ENCODE results near the gene SLC12A7. TPM values are rescaled to one million over a fixed set of nuclear protein-coding genes. Genes with fewer than 3 reads are reported as not detected.

SLC12A7 gene
- polyA plus RNA-seq, 1 donor (not counting 4 experiments of a cell fraction or from before 2014, with no cell fraction given): 1.5 TPM

DNA sequence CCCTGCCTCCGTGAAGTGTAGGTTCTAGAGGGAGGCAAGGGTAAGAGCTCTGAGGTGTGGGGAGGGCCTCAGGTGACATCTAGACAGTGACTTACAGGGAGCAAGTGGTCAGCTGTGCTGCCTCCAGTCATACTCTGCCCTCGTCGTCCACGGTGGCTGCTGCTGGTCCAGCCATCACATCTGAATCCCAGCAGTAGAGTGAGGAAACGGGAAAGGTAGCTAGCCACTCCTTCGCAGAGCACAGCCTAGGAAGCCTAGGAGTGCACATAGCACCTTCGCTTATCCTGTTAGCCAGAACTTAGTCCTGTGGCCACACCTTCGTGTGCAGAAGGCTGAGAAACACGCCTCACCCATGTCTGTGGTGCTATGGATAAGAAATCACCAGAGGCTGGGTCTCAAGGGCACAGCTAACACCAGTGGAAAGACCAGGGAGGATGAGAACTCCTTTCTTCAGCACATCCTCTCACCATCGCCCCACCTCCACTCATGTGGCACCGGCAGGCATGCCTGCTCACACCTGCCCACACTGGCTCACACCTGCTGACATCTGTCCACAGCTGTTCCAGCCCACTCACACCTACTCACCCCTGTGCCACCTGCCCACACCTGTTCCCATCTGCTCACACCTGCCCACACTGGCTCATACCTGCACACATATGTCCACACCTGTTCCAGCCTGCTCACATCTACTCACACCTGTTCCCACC lies 45.0 kb upstream of the SLC12A7 start:
- H3K27ac ChIP-seq (ENCODE audit: control insufficient read depth, insufficient read depth, low read length): no peak overlapping the region
- H3K36me3 ChIP-seq (ENCODE audit: control insufficient read depth in 2 of 2, extremely low read depth in 1 of 2, insufficient read depth in 2 of 2, low read length in 2 of 2): no peaks in the 10 kb centered on the region
- TF ChIP-seq, protein P1, sequence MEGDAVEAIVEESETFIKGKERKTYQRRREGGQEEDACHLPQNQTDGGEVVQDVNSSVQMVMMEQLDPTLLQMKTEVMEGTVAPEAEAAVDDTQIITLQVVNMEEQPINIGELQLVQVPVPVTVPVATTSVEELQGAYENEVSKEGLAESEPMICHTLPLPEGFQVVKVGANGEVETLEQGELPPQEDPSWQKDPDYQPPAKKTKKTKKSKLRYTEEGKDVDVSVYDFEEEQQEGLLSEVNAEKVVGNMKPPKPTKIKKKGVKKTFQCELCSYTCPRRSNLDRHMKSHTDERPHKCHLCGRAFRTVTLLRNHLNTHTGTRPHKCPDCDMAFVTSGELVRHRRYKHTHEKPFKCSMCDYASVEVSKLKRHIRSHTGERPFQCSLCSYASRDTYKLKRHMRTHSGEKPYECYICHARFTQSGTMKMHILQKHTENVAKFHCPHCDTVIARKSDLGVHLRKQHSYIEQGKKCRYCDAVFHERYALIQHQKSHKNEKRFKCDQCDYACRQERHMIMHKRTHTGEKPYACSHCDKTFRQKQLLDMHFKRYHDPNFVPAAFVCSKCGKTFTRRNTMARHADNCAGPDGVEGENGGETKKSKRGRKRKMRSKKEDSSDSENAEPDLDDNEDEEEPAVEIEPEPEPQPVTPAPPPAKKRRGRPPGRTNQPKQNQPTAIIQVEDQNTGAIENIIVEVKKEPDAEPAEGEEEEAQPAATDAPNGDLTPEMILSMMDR (optimal IDR thresholded peaks at IDR 0.05 in 1 of 3, IDR thresholded peaks at IDR 0.05 in 1 of 3, conservative IDR thresholded peaks at IDR 0.05 in 1 of 3; ENCODE audit: extremely low read depth in 1 of 3, insufficient read depth in 2 of 3, low read length in 3 of 3): no peak
- TF ChIP-seq EZH2 (IDR thresholded peaks at IDR 0.05; ENCODE audit: low read length): peak; percentile 5
- no peaks in the 10 kb centered on the region for H4K20me1 ChIP-seq (ENCODE audit: control insufficient read depth, extremely low read depth, insufficient read depth, low read length)
- dilution Hi-C loops (cut with MboI; ENCODE audit: extremely low pct_ligation_motif_present, low sequenced_read_pairs): no loop called here
- FAIRE-seq: no peak
- H3K4me1 ChIP-seq (ENCODE audit: control insufficient read depth, extremely low read depth, insufficient read depth, low read length): peaks cover 8% of the 10 kb centered on the region
- no peaks in the 10 kb centered on the region for H3K79me2 ChIP-seq (ENCODE audit: control insufficient read depth, insufficient read depth, low read length)
- no peak for DNase-seq (ENCODE audit: low read depth, low spot score)
- H2AFZ ChIP-seq (ENCODE audit: control insufficient read depth, low read length): no peak overlapping the region
- no peak overlapping the region for H3K4me2 ChIP-seq (ENCODE audit: control insufficient read depth, extremely low read depth, insufficient read depth, low read depth, low read length)
- no peaks in the 10 kb centered on the region for H3K9me1 ChIP-seq (ENCODE audit: control insufficient read depth, extremely low read depth, insufficient read depth, low read length)
- peaks cover 21% of the 10 kb centered on the region for H3K9me3 ChIP-seq (ENCODE audit: control insufficient read depth, low read depth, low read length)
- H3K9ac ChIP-seq (ENCODE audit: control insufficient read depth, extremely low read depth, insufficient read depth, low read length): no peak overlapping the region
- H3K4me3 ChIP-seq (ENCODE audit: control insufficient read depth in 2 of 3, extremely low read depth in 1 of 3, insufficient read depth in 2 of 3, low read depth in 1 of 3, low read length in 3 of 3): no peak overlapping the region
- H3K27me3 ChIP-seq (ENCODE audit: control insufficient read depth, extremely low read depth, insufficient read depth, low read length): peaks cover 46% of the 10 kb centered on the region

GRCh38 chr5:1156033-1156753 lies 44.3 kb upstream of the SLC12A7 start:
- dilution Hi-C loops (cut with MboI; ENCODE audit: extremely low pct_ligation_motif_present, low sequenced_read_pairs): no loop called here
- no peak overlapping the region for H3K9ac ChIP-seq (ENCODE audit: control insufficient read depth, extremely low read depth, insufficient read depth, low read length)
- no peak for FAIRE-seq
- H3K4me1 ChIP-seq (ENCODE audit: control insufficient read depth, extremely low read depth, insufficient read depth, low read length): peaks cover under 1% of the 10 kb centered on the region
- H3K9me3 ChIP-seq (ENCODE audit: control insufficient read depth, low read depth, low read length): peaks cover 21% of the 10 kb centered on the region
- H3K9me1 ChIP-seq (ENCODE audit: control insufficient read depth, extremely low read depth, insufficient read depth, low read length): no peaks in the 10 kb centered on the region
- no peaks in the 10 kb centered on the region for H3K79me2 ChIP-seq (ENCODE audit: control insufficient read depth, insufficient read depth, low read length)
- TF ChIP-seq, protein P1 (optimal IDR thresholded peaks at IDR 0.05 in 1 of 3, IDR thresholded peaks at IDR 0.05 in 1 of 3, conservative IDR thresholded peaks at IDR 0.05 in 1 of 3; ENCODE audit: extremely low read depth in 1 of 3, insufficient read depth in 2 of 3, low read length in 3 of 3): no peak
- peak; percentile 65 for TF ChIP-seq EZH2 (IDR thresholded peaks at IDR 0.05; ENCODE audit: low read length)
- H3K4me3 ChIP-seq (ENCODE audit: control insufficient read depth in 2 of 3, extremely low read depth in 1 of 3, insufficient read depth in 2 of 3, low read depth in 1 of 3, low read length in 3 of 3): no peak overlapping the region
- no peaks in the 10 kb centered on the region for H4K20me1 ChIP-seq (ENCODE audit: control insufficient read depth, extremely low read depth, insufficient read depth, low read length)
- no peak for DNase-seq (ENCODE audit: low read depth, low spot score)
- no peak overlapping the region for H3K4me2 ChIP-seq (ENCODE audit: control insufficient read depth, extremely low read depth, insufficient read depth, low read depth, low read length)
- H3K27me3 ChIP-seq (ENCODE audit: control insufficient read depth, extremely low read depth, insufficient read depth, low read length): peaks cover 46% of the 10 kb centered on the region
- no peaks in the 10 kb centered on the region for H3K36me3 ChIP-seq (ENCODE audit: control insufficient read depth in 2 of 2, extremely low read depth in 1 of 2, insufficient read depth in 2 of 2, low read length in 2 of 2)
- H3K27ac ChIP-seq (ENCODE audit: control insufficient read depth, insufficient read depth, low read length): no peak overlapping the region
- no peak overlapping the region for H2AFZ ChIP-seq (ENCODE audit: control insufficient read depth, low read length)

Measured in keratinocyte (primary cell).